ENCODE data around the gene F2RL1.
"Not testable (repeated sequence)": the region's sequence is repeated elsewhere in the genome, so short reads cannot be mapped to it uniquely, and the experiment has no call there.

Gene F2RL1

DNA sequence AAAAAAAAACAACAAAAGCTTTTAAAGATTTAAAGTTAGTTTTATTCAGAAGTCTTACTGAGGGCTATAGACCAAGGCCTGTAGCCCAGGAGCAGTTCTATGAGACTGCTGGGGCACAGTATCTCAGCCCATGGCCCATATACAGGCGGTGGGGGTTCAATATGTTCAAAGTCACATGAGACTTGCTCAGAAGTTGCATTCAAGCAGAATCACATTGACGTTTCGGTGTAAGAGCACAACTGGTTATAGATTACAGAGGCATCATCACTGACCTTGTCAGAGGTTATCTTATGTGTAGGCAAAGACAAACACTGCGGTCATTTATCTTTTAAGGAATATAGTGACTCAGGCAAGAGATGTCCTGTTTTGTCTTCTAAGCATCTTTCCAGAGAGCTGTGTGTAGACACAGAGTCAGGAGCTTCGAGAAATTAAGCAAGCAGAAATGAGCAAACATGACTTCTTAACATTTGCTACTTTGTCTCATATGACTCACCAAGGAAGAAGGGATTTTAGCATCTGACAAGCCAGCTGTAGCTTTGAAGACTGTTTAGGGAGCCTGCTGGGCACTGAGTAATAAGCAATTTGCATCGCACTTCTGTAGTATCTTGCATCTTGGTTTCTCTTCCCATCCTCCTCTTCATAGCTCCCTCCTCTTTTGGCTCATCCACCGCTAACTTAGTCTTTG lies 12.9 kb upstream of the F2RL1 start:
- no peak overlapping the region for H3K4me3 ChIP-seq (ENCODE audit: low read depth, low read length)
- no peak for TF ChIP-seq CTCF (IDR thresholded peaks at IDR 0.05; ENCODE audit: control insufficient read depth, extremely low read depth, insufficient read depth)
- no peak for DNase-seq (ENCODE audit: low read depth)

DNA sequence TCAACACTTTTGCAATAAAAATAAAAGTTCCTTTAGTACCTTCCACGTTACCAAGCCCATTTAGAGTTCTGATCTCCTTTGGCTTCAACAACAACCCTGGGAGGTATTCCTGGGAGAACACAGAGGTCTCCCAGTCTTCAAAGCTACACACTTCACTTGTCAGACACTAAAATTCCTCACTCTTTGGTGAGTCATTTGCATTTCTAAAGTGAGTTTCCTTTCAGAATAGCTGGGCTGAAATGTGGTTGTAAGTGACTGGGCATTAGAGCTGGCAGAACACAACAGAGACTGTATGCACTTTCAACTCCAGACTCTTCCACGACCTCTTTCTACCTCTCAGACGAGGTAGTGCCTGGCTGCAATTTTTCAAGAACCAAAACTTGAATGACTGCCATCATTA lies 11.5 kb upstream of the F2RL1 start:
- no peak overlapping the region for H3K4me3 ChIP-seq (ENCODE audit: low read depth, low read length)
- TF ChIP-seq CTCF (IDR thresholded peaks at IDR 0.05; ENCODE audit: control insufficient read depth, extremely low read depth, insufficient read depth): no peak
- DNase-seq (ENCODE audit: low read depth): no peak

GRCh38 chr5:76808141-76808691 lies 10.6 kb upstream of the F2RL1 start:
- no peak overlapping the region for H3K4me3 ChIP-seq (ENCODE audit: low read depth, low read length)
- no peak for TF ChIP-seq CTCF (IDR thresholded peaks at IDR 0.05; ENCODE audit: control insufficient read depth, extremely low read depth, insufficient read depth)
- DNase-seq (ENCODE audit: low read depth): no peak

DNA sequence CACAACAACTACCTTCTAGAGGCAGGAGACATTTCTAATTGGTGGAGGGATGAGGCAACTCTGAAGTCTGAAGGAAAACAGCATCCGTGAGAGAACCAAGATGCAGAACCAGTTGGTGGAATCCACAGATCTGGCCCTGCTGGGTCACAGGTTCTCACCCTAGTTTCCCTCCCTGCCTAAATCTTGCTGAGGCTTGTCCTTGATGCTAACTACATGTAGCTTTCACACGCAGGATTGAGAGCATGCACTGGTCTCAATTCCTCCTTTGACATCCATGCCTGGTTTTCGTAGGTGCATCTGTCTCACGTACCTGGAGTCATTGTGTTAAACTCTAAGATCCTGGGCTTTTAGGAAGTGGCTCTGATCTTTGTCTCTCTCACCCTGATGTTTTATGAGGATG lies 9.7 kb upstream of the F2RL1 start:
- no peak for TF ChIP-seq CTCF (IDR thresholded peaks at IDR 0.05; ENCODE audit: control insufficient read depth, extremely low read depth, insufficient read depth)
- no peak overlapping the region for H3K4me3 ChIP-seq (ENCODE audit: low read depth, low read length)
- no peak for DNase-seq (ENCODE audit: low read depth)

- no peak for TF ChIP-seq CTCF (IDR thresholded peaks at IDR 0.05; ENCODE audit: control insufficient read depth, extremely low read depth, insufficient read depth)
- DNase-seq (ENCODE audit: low read depth): no peak
- H3K4me3 ChIP-seq (ENCODE audit: low read depth, low read length): no peak overlapping the region
These were observed 8.6 kb upstream of the F2RL1 start for GRCh38 chr5:76810236-76810635.

DNA sequence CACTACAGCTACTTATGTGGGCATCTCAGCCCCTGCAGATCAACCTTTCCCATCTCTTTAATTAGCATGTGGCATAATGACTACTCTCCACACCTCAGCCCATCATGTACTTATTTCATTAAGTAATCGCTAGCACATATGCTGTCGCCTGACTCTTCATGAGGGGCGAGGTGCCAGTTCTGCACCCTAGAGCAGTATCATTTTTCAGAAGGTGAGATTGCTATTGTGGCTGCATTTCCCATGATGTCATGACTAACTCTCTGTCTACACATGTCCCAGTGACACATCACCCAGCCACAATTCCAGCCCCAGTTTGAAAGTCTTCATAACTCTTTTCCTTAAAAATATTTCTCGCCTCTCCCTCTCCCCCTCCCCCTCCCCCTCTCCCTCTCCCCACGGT lies 7.6 kb upstream of the F2RL1 start:
- no peak overlapping the region for H3K4me3 ChIP-seq (ENCODE audit: low read depth, low read length)
- TF ChIP-seq CTCF (IDR thresholded peaks at IDR 0.05; ENCODE audit: control insufficient read depth, extremely low read depth, insufficient read depth): no peak
- DNase-seq (ENCODE audit: low read depth): no peak

GRCh38 chr5:76812209-76812608 lies 6.6 kb upstream of the F2RL1 start:
- DNase-seq (ENCODE audit: low read depth); H3K4me3 ChIP-seq (ENCODE audit: low read depth, low read length): not testable (repeated sequence)

Data from LNCaP clone FGC (cell line).